K562 (cell line): ENCODE data around the gene ALOX12B. TPM values are rescaled to one million over a fixed set of nuclear protein-coding genes. Genes with fewer than 3 reads are reported as not detected.

Experiments used
- ATAC-seq: fragments of 200-7000 bp; cut with Tn5 transposase; 3 replicates; pipeline ENCODE4 v1.9.1; 2020; ENCODE audit warnings: moderate library complexity
- BruUV-seq: library from RNA; stranded (reverse); fragments of 400-500 nt; replicated peaks from 2 replicates; lab custom pipeline; 2021; lab: Mats Ljungman, UMichigan
- CTCF ChIA-PET: fragments of 300-600 bp; formaldehyde crosslinking; extraction: SDS; loops from one replicate; lab custom pipeline; 2021; ENCODE audit warnings: low intra/inter-chr PET ratio; lab: Yijun Ruan, JAX
- POLR2A ChIA-PET: fragments of 300-600, 350-650 bp; sonication (Branson Sonifier 250); formaldehyde crosslinking; extraction: SDS; loops from one replicate; lab custom pipeline; 2021; ENCODE audit warnings: antibody characterized with exemption, inconsistent platforms; lab: Yijun Ruan, JAX
- DNase-seq, 4 experiments: peaks; one replicate each; pipeline versions ENCODE4 v3.0.0 to v3.0.0-alpha.2; 2011 to 2018; ENCODE audit warnings: low spot score in 3 of 4, mixed read lengths in 3 of 4; ENCODE audit errors: extremely low read depth in 1 of 4
- FAIRE-seq: peaks from 2 replicates; lab custom pipeline; 2011; peaks lifted over from hg19 to GRCh38; lab: Jason Lieb, UNC
- H2AFZ ChIP-seq: 2 replicates; pipeline ENCODE4 v1.6.0; 2011; ENCODE audit warnings: low read depth, low read length, control low read depth, inconsistent platforms
- H3K27ac ChIP-seq: fragments of 200-600 bp; 3 replicates; pipeline ENCODE4 v1.8.0; 2011; ENCODE audit warnings: low read depth, mild to moderate bottlenecking, control low read depth, inconsistent platforms, low read length, moderate library complexity, mixed read lengths; ENCODE audit errors: extremely low read depth
- H3K27me3 ChIP-seq, 2 experiments: fragments of 300-600 bp in 1 of 2; 2 replicates in 1 of 2; 3 replicates in 1 of 2; pipeline versions ENCODE4 v1.6.0 to v1.8.0; 2011; ENCODE audit warnings: inconsistent platforms in 2 of 2, low read length in 2 of 2, mild to moderate bottlenecking in 1 of 2, mixed read lengths in 1 of 2, moderate library complexity in 1 of 2; ENCODE audit not compliant: control insufficient read depth in 2 of 2, insufficient read depth in 2 of 2
- H3K36me3 ChIP-seq: fragments of 300-600 bp; 3 replicates; pipeline ENCODE4 v1.8.0; 2011; ENCODE audit warnings: mild to moderate bottlenecking, low read length, inconsistent platforms; ENCODE audit not compliant: control insufficient read depth, insufficient read depth
- H3K4me1 ChIP-seq, 2 experiments: fragments of 200-600 bp in 1 of 2; replicated peaks in 1 of 2; 2 replicates in 1 of 2; 3 replicates in 1 of 2; pipeline versions ENCODE4 v1.5.1 to v1.8.0; 2011; ENCODE audit warnings: inconsistent platforms in 2 of 2, low read length in 2 of 2, mild to moderate bottlenecking in 1 of 2, mixed read lengths in 1 of 2, moderate library complexity in 1 of 2; ENCODE audit not compliant: control insufficient read depth in 2 of 2, insufficient read depth in 2 of 2
- H3K4me2 ChIP-seq: 2 replicates; pipeline ENCODE4 v1.6.1; 2011; ENCODE audit warnings: low read length, control low read depth, inconsistent platforms, mixed read lengths; ENCODE audit not compliant: insufficient read depth
- H3K4me3 ChIP-seq: fragments of 200-600 bp; sonication (generic), shearing (Covaris generic); 2 replicates; pipeline ENCODE4 v1.5.1; 2016; ENCODE audit warnings: control low read depth, inconsistent platforms
- H3K79me2 ChIP-seq: fragments of 200-600 bp; 3 replicates; pipeline ENCODE4 v1.8.0; 2011; ENCODE audit warnings: low read length, inconsistent platforms; ENCODE audit not compliant: control insufficient read depth, insufficient read depth
- H3K9ac ChIP-seq, 2 experiments: 2 replicates each; pipeline versions ENCODE4 v1.6.0 to v1.6.1; 2011; ENCODE audit warnings: low read depth in 2 of 2, low read length in 2 of 2, control low read depth in 1 of 2, inconsistent platforms in 1 of 2, mild to moderate bottlenecking in 1 of 2, mixed read lengths in 1 of 2; ENCODE audit not compliant: insufficient read depth in 1 of 2
- H3K9me1 ChIP-seq: one replicate; pipeline ENCODE4 v1.6.0; 2011; ENCODE audit warnings: inconsistent platforms, mild to moderate bottlenecking, low read length, moderate library complexity; ENCODE audit not compliant: control insufficient read depth, insufficient read depth
- H3K9me3 ChIP-seq: replicated peaks from 2 replicates; pipeline ENCODE4 v1.5.1; 2011; ENCODE audit warnings: low read depth, low read length, inconsistent platforms; ENCODE audit not compliant: control insufficient read depth, insufficient read depth
- H4K20me1 ChIP-seq: replicated peaks from 2 replicates; pipeline ENCODE4 v1.6.1; 2011; ENCODE audit warnings: low read length, inconsistent platforms, mixed read lengths; ENCODE audit not compliant: control insufficient read depth, insufficient read depth
- CC2D1A ChIP-seq: fragments of 450-650 bp; IDR thresholded peaks from 2 replicates; pipeline ENCODE4 v1.6.1; 2017; ENCODE audit warnings: mild to moderate bottlenecking
- DDX20 ChIP-seq: fragments of 450-650 bp; IDR thresholded peaks from 2 replicates; pipeline ENCODE4 v1.6.1; 2016; ENCODE audit warnings: missing genetic modification characterization, low read depth, mild to moderate bottlenecking, missing compliant biosample characterization, moderate library complexity
- FOXA1 ChIP-seq: fragments of 450-650 bp; IDR thresholded peaks from 2 replicates; pipeline ENCODE4 v1.6.1; 2016; ENCODE audit warnings: mild to moderate bottlenecking, borderline replicate concordance
- KAT8 ChIP-seq: fragments of 450-650 bp; IDR thresholded peaks from 2 replicates; pipeline ENCODE4 v1.6.1; 2016; ENCODE audit warnings: low read depth, mild to moderate bottlenecking
- PYGO2 ChIP-seq: fragments of 450-650 bp; IDR thresholded peaks from 2 replicates; pipeline ENCODE4 v1.6.1; 2016; ENCODE audit warnings: mild to moderate bottlenecking, missing genetic modification characterization, moderate library complexity, missing compliant biosample characterization
- SPI1 ChIP-seq: IDR thresholded peaks from 2 replicates; pipeline ENCODE4 v1.6.1; 2011; ENCODE audit warnings: low read depth, low read length, control low read depth, borderline replicate concordance
- TARDBP ChIP-seq: fragments of 450-650 bp; IDR thresholded peaks from 2 replicates; pipeline ENCODE4 v1.6.1; 2016
- TOE1 ChIP-seq, 2 experiments: fragments of 450-650 bp in 1 of 2; sonication (generic) in 1 of 2; formaldehyde crosslinking in 1 of 2; IDR thresholded peaks; 2 replicates each; pipeline versions ENCODE4 v1.7.1 to v1.8.0; 2016 to 2022; ENCODE audit warnings: borderline replicate concordance in 2 of 2, mild to moderate bottlenecking in 2 of 2, antibody characterized with exemption in 1 of 2, inconsistent platforms in 1 of 2, low read depth in 1 of 2, missing genetic modification reagents in 1 of 2, moderate library complexity in 1 of 2
- ZFP36 ChIP-seq: fragments of 150-350 bp; IDR thresholded peaks from 2 replicates; pipeline ENCODE4 v1.6.1; 2018; ENCODE audit warnings: low read length, low read depth; ENCODE audit not compliant: partially characterized antibody
- ZNF174 ChIP-seq: fragments of 250-450 bp; sonication (Bioruptor Pico); IDR thresholded peaks from 2 replicates; pipeline ENCODE4 v1.4.0; 2020; ENCODE audit warnings: mild to moderate bottlenecking
- WGBS: fragments of 100-300 bp; shearing (Covaris generic); methylation state at CpG from one replicate; pipeline ENCODE4 v1.1.6; 2016; ENCODE audit warnings: low coverage, mixed read lengths; ENCODE audit not compliant: insufficient coverage; ENCODE audit errors: missing lambda C conversion rate; 5-methylcytosine and 5-hydroxymethylcytosine counted together
- in situ Hi-C: fragments of 300-500 bp; cut with MboI; formaldehyde crosslinking; loops from 4 replicates; pipeline ENCODE4 v1.15.0; 2018; ENCODE audit warnings: inconsistent platforms, mixed read lengths
- intact Hi-C: fragments of 100-400 bp; cut with micrococcal nuclease; formaldehyde crosslinking; loops from 2 replicates; pipeline ENCODE4 v1.14.2; 2022
- polyA plus RNA-seq, 8 experiments: library from polyadenylated mRNA; depleted of rRNA in 4 of 8; stranded (reverse) in 5 of 8; unstranded in 3 of 8; fragments of >200 nt; fragmentation: Nextera tagmentation in 2 of 8; fragmentation: Illumina TruSeq in 1 of 8; extraction: Ambion mirVana in 2 of 8; extraction: Trizol in 1 of 8; gene quantifications; 2 replicates each; pipeline versions ENCODE4 v1.2.1 to v1.2.3, GENCODE V29; 2011 to 2014; ENCODE audit warnings: inconsistent platforms in 1 of 8, missing spikeins in 1 of 8
- total RNA-seq, 7 experiments: library from RNA; depleted of rRNA in 6 of 7; stranded (reverse); fragments of >200 nt in 6 of 7; fragmentation: Illumina TruSeq in 2 of 7; extraction: Trizol in 2 of 7; gene quantifications; 2 replicates each; pipeline versions ENCODE4 v1.2.1 to v1.2.3, GENCODE V29; 2011 to 2021; ENCODE audit warnings: low replicate concordance in 1 of 7
- TF ChIP-seq, protein P1 (sequence below): fragments of 450-650 bp; conservative IDR thresholded peaks from 2 replicates; pipeline ENCODE4 v1.6.1; 2016; ENCODE audit warnings: missing genetic modification characterization, low read depth, mild to moderate bottlenecking, control low read depth, missing compliant biosample characterization
- TF ChIP-seq, protein P2 (sequence below): IDR thresholded peaks from 3 replicates; pipeline ENCODE4 v1.6.1; 2011; ENCODE audit warnings: borderline replicate concordance, mild to moderate bottlenecking, moderate library complexity; ENCODE audit not compliant: insufficient read length; ENCODE audit errors: extremely low read depth
- TF ChIP-seq, protein P3 (sequence below), 2 experiments: fragments of 250-450 bp in 1 of 2; fragments of 450-650 bp in 1 of 2; sonication (Bioruptor Pico) in 1 of 2; IDR thresholded peaks; 2 replicates each; pipeline versions ENCODE4 v1.6.1 to v1.8.0; 2016 to 2021; ENCODE audit warnings: mild to moderate bottlenecking in 2 of 2, moderate library complexity in 2 of 2, missing compliant biosample characterization in 1 of 2, missing genetic modification characterization in 1 of 2
- TF ChIP-seq, protein P4 (sequence below): IDR thresholded peaks from 2 replicates; pipeline ENCODE4 v1.6.1; 2016; ENCODE audit warnings: missing genetic modification characterization, missing compliant biosample characterization

Gene ALOX12B
- total and polyA plus RNA-seq, 9 of the 15 experiments (the other 6 are each of a cell fraction or from before 2014, with no cell fraction given), result not detected

DNA sequence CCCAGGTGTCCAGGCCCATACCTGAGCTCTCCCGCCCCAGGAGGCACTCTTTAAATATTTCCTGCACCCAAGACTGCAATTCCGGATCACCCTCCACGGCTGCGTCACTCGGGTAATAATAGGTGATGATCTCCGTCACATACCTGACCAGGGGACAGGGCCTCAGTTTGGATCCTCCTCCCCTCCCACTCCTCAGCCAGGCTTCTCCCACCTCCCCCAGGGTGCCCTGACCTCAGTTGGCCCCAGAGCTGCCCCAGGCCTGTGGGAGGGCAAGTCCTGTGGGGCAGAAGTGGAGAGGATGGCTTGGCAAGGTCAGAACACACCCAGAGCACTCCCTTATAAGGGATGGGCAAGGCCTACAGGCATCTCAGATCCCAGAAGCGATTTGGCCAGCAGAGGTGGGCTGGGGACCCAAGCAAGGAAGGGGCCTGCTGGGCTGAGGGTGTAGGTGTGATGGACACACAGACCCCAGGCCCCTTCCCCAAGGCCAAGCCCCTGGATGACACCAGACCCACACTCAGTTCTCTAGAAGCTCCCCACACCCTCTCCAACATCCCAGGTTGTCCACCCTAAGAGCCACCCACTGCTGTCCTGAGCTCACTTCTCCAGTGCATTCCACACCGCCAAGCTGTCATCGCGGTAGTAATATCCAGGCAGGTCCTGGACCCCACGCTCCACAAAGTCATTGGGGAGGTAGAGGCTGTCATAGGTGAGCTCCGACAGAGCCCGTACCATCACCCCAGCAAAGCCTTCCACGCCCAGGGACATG, 11.8 kb downstream of the ALOX12B start:
- FAIRE-seq (no peak), DNase-seq (no peak), ATAC-seq (no peak)
- H4K20me1 ChIP-seq, result no peaks in the 10 kb centered on the region
- in situ Hi-C loops, result loop anchor here (5.0 kb wide), 1 partner anchor 37 kb away; no protein-coding TSS in a partner anchor
- no TSS peak for BruUV-seq
- intact Hi-C loops, result no loop called here
- no peak overlapping the region for H2AFZ ChIP-seq
- no peaks in the 10 kb centered on the region for H3K9me3 ChIP-seq
- H3K4me3 ChIP-seq, result no peak overlapping the region
- WGBS, result 19% methylated on average over 14 of the region's 14 CpGs
- no peaks in the 10 kb centered on the region for H3K36me3 ChIP-seq
- POLR2A ChIA-PET, result interaction anchor here (0.9 kb wide), 1 partner anchor 14 kb away, joined by 3 read pairs; no protein-coding TSS in a partner anchor
- no peak overlapping the region for H3K9ac ChIP-seq
- peaks cover 0 to 25% of the 10 kb centered on the region in 2 experiments; a peak in 3 of 5 replicates for H3K27me3 ChIP-seq
- CTCF ChIA-PET, result no interaction called here
- no peak overlapping the region for H3K27ac ChIP-seq
- H3K9me1 ChIP-seq, result no peaks in the 10 kb centered on the region
- no peak overlapping the region for H3K4me2 ChIP-seq
- peaks cover 7 to 35% of the 10 kb centered on the region in 2 experiments; a peak in 3 of 5 replicates for H3K4me1 ChIP-seq
- H3K79me2 ChIP-seq, result no peaks in the 10 kb centered on the region
- TF ChIP-seq, protein P1, sequence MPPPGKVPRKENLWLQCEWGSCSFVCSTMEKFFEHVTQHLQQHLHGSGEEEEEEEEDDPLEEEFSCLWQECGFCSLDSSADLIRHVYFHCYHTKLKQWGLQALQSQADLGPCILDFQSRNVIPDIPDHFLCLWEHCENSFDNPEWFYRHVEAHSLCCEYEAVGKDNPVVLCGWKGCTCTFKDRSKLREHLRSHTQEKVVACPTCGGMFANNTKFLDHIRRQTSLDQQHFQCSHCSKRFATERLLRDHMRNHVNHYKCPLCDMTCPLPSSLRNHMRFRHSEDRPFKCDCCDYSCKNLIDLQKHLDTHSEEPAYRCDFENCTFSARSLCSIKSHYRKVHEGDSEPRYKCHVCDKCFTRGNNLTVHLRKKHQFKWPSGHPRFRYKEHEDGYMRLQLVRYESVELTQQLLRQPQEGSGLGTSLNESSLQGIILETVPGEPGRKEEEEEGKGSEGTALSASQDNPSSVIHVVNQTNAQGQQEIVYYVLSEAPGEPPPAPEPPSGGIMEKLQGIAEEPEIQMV (tag), result no peak
- TF ChIP-seq TOE1 (IDR thresholded peaks at IDR 0.05; ENCODE audit: borderline replicate concordance), result no peak
- no peak for TF ChIP-seq TOE1 (CRISPR knock-in tag; IDR thresholded peaks at IDR 0.05; ENCODE audit: borderline replicate concordance, low read depth)
- TF ChIP-seq, protein P2, sequence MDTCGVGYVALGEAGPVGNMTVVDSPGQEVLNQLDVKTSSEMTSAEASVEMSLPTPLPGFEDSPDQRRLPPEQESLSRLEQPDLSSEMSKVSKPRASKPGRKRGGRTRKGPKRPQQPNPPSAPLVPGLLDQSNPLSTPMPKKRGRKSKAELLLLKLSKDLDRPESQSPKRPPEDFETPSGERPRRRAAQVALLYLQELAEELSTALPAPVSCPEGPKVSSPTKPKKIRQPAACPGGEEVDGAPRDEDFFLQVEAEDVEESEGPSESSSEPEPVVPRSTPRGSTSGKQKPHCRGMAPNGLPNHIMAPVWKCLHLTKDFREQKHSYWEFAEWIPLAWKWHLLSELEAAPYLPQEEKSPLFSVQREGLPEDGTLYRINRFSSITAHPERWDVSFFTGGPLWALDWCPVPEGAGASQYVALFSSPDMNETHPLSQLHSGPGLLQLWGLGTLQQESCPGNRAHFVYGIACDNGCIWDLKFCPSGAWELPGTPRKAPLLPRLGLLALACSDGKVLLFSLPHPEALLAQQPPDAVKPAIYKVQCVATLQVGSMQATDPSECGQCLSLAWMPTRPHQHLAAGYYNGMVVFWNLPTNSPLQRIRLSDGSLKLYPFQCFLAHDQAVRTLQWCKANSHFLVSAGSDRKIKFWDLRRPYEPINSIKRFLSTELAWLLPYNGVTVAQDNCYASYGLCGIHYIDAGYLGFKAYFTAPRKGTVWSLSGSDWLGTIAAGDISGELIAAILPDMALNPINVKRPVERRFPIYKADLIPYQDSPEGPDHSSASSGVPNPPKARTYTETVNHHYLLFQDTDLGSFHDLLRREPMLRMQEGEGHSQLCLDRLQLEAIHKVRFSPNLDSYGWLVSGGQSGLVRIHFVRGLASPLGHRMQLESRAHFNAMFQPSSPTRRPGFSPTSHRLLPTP, result no peak
- no peak for TF ChIP-seq FOXA1
- TF ChIP-seq TARDBP, result no peak
- no peak for TF ChIP-seq SPI1
- TF ChIP-seq, protein P3, sequence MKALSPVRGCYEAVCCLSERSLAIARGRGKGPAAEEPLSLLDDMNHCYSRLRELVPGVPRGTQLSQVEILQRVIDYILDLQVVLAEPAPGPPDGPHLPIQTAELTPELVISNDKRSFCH (CRISPR knock-in tag; IDR thresholded peaks at IDR 0.05), result no peak
- TF ChIP-seq, protein P3 (tag; IDR thresholded peaks at IDR 0.05), result no peak
- TF ChIP-seq DDX20 (tag), result no peak
- TF ChIP-seq PYGO2 (tag), result no peak
- TF ChIP-seq, protein P4, sequence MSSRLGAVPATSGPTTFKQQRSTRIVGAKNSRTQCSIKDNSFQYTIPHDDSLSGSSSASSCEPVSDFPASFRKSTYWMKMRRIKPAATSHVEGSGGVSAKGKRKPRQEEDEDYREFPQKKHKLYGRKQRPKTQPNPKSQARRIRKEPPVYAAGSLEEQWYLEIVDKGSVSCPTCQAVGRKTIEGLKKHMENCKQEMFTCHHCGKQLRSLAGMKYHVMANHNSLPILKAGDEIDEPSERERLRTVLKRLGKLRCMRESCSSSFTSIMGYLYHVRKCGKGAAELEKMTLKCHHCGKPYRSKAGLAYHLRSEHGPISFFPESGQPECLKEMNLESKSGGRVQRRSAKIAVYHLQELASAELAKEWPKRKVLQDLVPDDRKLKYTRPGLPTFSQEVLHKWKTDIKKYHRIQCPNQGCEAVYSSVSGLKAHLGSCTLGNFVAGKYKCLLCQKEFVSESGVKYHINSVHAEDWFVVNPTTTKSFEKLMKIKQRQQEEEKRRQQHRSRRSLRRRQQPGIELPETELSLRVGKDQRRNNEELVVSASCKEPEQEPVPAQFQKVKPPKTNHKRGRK (tag), result no peak
- TF ChIP-seq ZFP36, result no peak
- no peak for TF ChIP-seq CC2D1A
- TF ChIP-seq KAT8, result no peak
- TF ChIP-seq ZNF174 (CRISPR knock-in tag), result no peak
